ENCODE results near the gene PIEZO1.

GRCh38 chr16:88746506-88746905 is 38.5 kb downstream of the PIEZO1 start:
- TF ChIP-seq, protein P1, sequence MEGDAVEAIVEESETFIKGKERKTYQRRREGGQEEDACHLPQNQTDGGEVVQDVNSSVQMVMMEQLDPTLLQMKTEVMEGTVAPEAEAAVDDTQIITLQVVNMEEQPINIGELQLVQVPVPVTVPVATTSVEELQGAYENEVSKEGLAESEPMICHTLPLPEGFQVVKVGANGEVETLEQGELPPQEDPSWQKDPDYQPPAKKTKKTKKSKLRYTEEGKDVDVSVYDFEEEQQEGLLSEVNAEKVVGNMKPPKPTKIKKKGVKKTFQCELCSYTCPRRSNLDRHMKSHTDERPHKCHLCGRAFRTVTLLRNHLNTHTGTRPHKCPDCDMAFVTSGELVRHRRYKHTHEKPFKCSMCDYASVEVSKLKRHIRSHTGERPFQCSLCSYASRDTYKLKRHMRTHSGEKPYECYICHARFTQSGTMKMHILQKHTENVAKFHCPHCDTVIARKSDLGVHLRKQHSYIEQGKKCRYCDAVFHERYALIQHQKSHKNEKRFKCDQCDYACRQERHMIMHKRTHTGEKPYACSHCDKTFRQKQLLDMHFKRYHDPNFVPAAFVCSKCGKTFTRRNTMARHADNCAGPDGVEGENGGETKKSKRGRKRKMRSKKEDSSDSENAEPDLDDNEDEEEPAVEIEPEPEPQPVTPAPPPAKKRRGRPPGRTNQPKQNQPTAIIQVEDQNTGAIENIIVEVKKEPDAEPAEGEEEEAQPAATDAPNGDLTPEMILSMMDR (IDR thresholded peaks at IDR 0.05; ENCODE audit: insufficient read depth, low read depth, low read length) = no peak
- TF ChIP-seq EZH2 (IDR thresholded peaks at IDR 0.05; ENCODE audit: insufficient read depth, low read length) = no peak

Measured in astrocyte (in vitro differentiated cells and primary cell).